Large intestine (tissue), 3 donors: ENCODE results near the gene NLRC5. TPM values are rescaled to one million over a fixed set of nuclear protein-coding genes. Genes with fewer than 3 reads are reported as not detected.

Experiments used
- DNase-seq, 2 donors: peaks; one replicate each; pipeline versions ENCODE4 v3.0.0 to v3.0.0-alpha.2; 2013
- H3K27ac ChIP-seq: one replicate; pipeline ENCODE4 v1.5.1; 2013; ENCODE audit warnings: low read length
- H3K27me3 ChIP-seq: 2 replicates; pipeline ENCODE4 v1.6.1; 2013; ENCODE audit warnings: low read length; ENCODE audit not compliant: control insufficient read depth, insufficient read depth
- H3K36me3 ChIP-seq: 2 replicates; pipeline ENCODE4 v1.6.1; 2013; ENCODE audit warnings: low read length; ENCODE audit not compliant: control insufficient read depth, insufficient read depth
- H3K4me1 ChIP-seq: one replicate; pipeline ENCODE4 v1.6.1; 2013; ENCODE audit warnings: low read length; ENCODE audit not compliant: control insufficient read depth, insufficient read depth
- H3K4me3 ChIP-seq: one replicate; pipeline ENCODE4 v1.5.1; 2013; ENCODE audit warnings: low read length
- H3K9me3 ChIP-seq: one replicate; pipeline ENCODE4 v1.6.1; 2013; ENCODE audit warnings: mild to moderate bottlenecking, low read depth, low read length, moderate library complexity; ENCODE audit not compliant: control insufficient read depth
- WGBS: methylation state at CpG from one replicate; pipeline ENCODE4 v1.1.5; 2013; ENCODE audit warnings: low lambda C conversion rate; ENCODE audit not compliant: insufficient coverage; 5-methylcytosine and 5-hydroxymethylcytosine counted together
- polyA plus RNA-seq: library from polyadenylated mRNA; unstranded; fragments of 120-200 nt; gene quantifications from one replicate; pipeline ENCODE4 v1.2.1, GENCODE V29; 2013

Gene NLRC5
- polyA plus RNA-seq, 1 donor, result 11.1 TPM

- no peak for DNase-seq
- H3K27me3 ChIP-seq, result no peaks in the 10 kb centered on the region
- H3K4me3 ChIP-seq, result no peak overlapping the region
- H3K36me3 ChIP-seq, result peaks cover 13% of the 10 kb centered on the region
- H3K4me1 ChIP-seq, result no peaks in the 10 kb centered on the region
- no CpG with 5 or more reads among the region's 4 CpGs for WGBS
- no peak overlapping the region for H3K27ac ChIP-seq
- H3K9me3 ChIP-seq, result no peaks in the 10 kb centered on the region
Observed at GRCh38 chr16:57125969-57126368, 136.6 kb downstream of the NLRC5 start.

- no peaks in the 10 kb centered on the region for H3K27me3 ChIP-seq
- DNase-seq, result no peak
- WGBS, result no CpG with 5 or more reads among the region's 4 CpGs
- H3K4me1 ChIP-seq, result peaks cover under 1% of the 10 kb centered on the region
- H3K9me3 ChIP-seq, result no peaks in the 10 kb centered on the region
- peaks cover 11% of the 10 kb centered on the region for H3K36me3 ChIP-seq
- H3K4me3 ChIP-seq, result no peak overlapping the region
- no peak overlapping the region for H3K27ac ChIP-seq
Observed at GRCh38 chr16:57126411-57126810, 137.1 kb downstream of the NLRC5 start.

GRCh38 chr16:57127037-57127763 is 137.8 kb downstream of the NLRC5 start:
- 100% methylated on average over 2 of the region's 5 CpGs for WGBS
- Histone ChIP-seq H3K36me3 (peaks cover 5% of the 10 kb centered on the region), H3K27ac (no peak overlapping the region), H3K9me3 (no peaks in the 10 kb centered on the region), H3K27me3 (no peaks in the 10 kb centered on the region), H3K4me1 (peaks cover 8% of the 10 kb centered on the region), H3K4me3 (no peak overlapping the region)
- DNase-seq, result no peak

- WGBS, result no CpG with 5 or more reads among the region's 7 CpGs
- H3K36me3 ChIP-seq, result peaks cover 5% of the 10 kb centered on the region
- DNase-seq, result no peak
- peaks cover 13% of the 10 kb centered on the region for H3K4me1 ChIP-seq
- H3K27ac ChIP-seq, result no peak overlapping the region
- H3K27me3 ChIP-seq, result no peaks in the 10 kb centered on the region
- no peaks in the 10 kb centered on the region for H3K9me3 ChIP-seq
- no peak overlapping the region for H3K4me3 ChIP-seq
Observed at GRCh38 chr16:57127836-57128235, 138.5 kb downstream of the NLRC5 start.

DNA sequence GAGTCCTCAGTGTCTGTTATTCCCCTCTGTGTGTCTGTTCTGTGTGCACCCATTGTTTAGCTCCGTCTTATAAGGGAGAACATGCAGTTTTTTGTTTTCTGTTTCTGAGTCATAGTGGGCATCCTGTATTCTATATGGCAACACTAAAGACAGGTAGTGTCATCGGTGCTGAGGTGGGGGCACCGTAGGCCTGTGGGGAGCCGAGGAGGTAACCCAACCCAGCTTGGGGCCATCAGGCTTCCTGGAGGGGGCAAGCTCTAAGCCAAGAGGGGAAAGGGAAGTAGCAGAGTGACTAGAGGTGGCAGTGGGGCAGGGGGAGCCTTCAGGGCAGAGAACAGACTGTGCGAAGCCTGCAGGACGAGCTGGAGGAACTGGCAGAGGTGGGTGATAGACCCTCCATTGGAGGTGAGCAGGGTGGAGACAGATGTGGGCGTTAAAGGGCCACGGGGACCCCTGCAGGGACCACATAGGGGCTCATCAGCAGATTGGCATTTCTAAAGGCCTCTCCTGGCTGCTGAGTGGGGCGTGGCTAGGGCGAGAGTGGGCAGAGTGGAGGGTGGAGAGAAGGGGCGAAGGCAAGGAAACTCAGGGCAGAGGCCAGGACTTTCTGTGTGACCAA is 139.5 kb downstream of the NLRC5 start:
- no peak for DNase-seq
- H3K4me1 ChIP-seq, result peaks cover 23% of the 10 kb centered on the region
- WGBS, result 80% methylated on average over 1 of the region's 11 CpGs
- H3K9me3 ChIP-seq, result no peaks in the 10 kb centered on the region
- peaks cover 3% of the 10 kb centered on the region for H3K36me3 ChIP-seq
- no peaks in the 10 kb centered on the region for H3K27me3 ChIP-seq
- H3K27ac ChIP-seq, result no peak overlapping the region
- H3K4me3 ChIP-seq, result no peak overlapping the region

- Histone ChIP-seq H3K27ac (no peak overlapping the region), H3K36me3 (no peaks in the 10 kb centered on the region), H3K4me3 (no peak overlapping the region), H3K27me3 (no peaks in the 10 kb centered on the region), H3K9me3 (no peaks in the 10 kb centered on the region), H3K4me1 (peaks cover 34% of the 10 kb centered on the region)
- no CpG with 5 or more reads among the region's 6 CpGs for WGBS
- DNase-seq, result no peak
Observed at GRCh38 chr16:57130950-57131321, 141.6 kb downstream of the NLRC5 start.

- no peaks in the 10 kb centered on the region for H3K36me3 ChIP-seq
- no peaks in the 10 kb centered on the region for H3K27me3 ChIP-seq
- WGBS, result no CpG with 5 or more reads among the region's 17 CpGs
- no peaks in the 10 kb centered on the region for H3K9me3 ChIP-seq
- peaks cover 34% of the 10 kb centered on the region for H3K4me1 ChIP-seq
- no peak for DNase-seq
- H3K4me3 ChIP-seq, result no peak overlapping the region
- no peak overlapping the region for H3K27ac ChIP-seq
Observed at GRCh38 chr16:57131351-57131970, 142.1 kb downstream of the NLRC5 start.

- DNase-seq, result peak; percentile 88 to 95
- no peaks in the 10 kb centered on the region for H3K9me3 ChIP-seq
- H3K4me3 ChIP-seq, result no peak overlapping the region
- H3K4me1 ChIP-seq, result peaks cover 34% of the 10 kb centered on the region
- WGBS, result no CpG with 5 or more reads among the region's 1 CpG
- peak overlapping the region; percentile 38 for H3K27ac ChIP-seq
- no peaks in the 10 kb centered on the region for H3K27me3 ChIP-seq
- no peaks in the 10 kb centered on the region for H3K36me3 ChIP-seq
Observed at GRCh38 chr16:57132470-57132869, 143.1 kb downstream of the NLRC5 start.

DNA sequence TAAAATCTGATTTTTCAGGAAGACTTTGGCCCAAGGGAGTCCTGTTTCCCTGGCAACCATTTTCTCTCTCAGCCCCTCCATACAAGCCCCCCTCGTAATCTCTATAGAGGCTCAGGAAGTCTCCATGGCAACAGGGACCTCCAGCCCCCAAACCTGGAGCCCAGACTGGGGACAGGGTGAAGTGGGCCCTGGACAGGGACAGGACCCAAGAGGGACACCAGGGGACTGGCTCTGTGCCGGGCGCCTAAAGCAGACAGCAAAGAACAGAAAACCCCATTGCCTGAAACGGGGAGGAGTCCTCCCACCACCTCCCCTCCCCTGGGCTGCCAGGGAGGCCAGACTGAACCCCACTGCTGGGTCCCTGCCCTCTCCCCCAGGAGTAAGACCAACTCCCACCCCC is 143.7 kb downstream of the NLRC5 start:
- H3K4me1 ChIP-seq, result peaks cover 34% of the 10 kb centered on the region
- H3K27me3 ChIP-seq, result no peaks in the 10 kb centered on the region
- H3K9me3 ChIP-seq, result no peaks in the 10 kb centered on the region
- no peak overlapping the region for H3K27ac ChIP-seq
- no peak for DNase-seq
- no peak overlapping the region for H3K4me3 ChIP-seq
- WGBS, result no CpG with 5 or more reads among the region's 4 CpGs
- no peaks in the 10 kb centered on the region for H3K36me3 ChIP-seq
